ENCODE results near the gene STIMATE.

STIMATE gene

DNA sequence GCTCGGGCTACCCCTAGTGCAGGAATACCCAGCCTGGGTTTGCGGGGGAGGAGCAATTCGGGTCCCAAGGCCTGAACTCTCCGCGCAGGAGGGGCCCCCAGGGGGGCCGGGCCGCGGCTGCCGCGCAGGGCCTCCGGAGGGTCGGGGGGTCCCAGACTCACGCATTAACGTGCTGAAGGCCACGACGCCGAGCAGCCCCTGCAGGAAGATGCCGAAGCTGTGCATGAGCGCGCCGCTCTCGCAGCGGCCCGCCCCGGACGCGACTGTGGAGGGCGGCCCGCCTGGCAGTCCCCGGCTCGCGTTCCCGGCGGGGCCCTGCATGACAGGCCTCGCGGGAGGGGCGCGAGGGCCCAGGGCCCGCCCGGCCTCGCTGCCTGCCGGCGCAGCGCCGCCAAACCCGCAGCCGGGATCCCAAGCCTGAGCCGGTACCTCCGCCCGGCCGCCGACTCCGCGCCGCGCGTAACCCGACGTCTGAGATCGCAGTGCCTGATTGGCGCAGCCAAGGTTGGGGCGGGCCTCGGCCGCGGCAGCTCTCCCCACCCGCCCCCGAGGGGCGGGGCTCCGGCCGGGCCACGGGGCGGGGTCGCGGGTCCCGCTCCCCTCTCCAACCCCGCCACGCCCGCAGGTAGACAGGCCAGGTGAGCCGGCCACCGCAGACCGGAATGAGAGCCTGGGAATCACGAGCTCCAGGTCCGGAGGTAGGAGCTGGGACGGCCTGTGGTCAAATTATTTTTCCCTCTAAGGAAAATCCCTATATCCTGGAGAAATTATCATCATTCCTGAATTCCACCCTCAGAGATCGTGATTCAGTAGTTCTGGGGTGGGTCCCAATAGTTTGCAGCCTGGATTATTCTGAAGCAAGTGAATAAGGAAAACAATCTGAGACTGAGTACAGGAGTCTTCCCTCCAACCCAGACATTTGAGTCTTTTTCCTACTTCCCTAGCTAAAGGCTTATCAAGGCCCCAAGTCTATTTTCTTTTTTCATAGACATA lies at the start of gene STIMATE:
TSS of gene STIMATE (minus strand) at position 419 of the 993 bp plus-strand sequence. CDS start at position 321, 98 bp downstream.
- H3K27ac Mint-ChIP-seq = peak within 1 kb of the TSS; percentile 95
- no peaks in the 10 kb centered on the region for H3K9me3 Mint-ChIP-seq
- peaks cover 51% of the 10 kb centered on the region for H3K4me1 Mint-ChIP-seq
- H3K27me3 Mint-ChIP-seq = no peaks in the 10 kb centered on the region
- H3K36me3 Mint-ChIP-seq = peaks cover 6% of the 10 kb centered on the region
- peak within 1 kb of the TSS; percentile 98 for H3K4me3 Mint-ChIP-seq

DNA sequence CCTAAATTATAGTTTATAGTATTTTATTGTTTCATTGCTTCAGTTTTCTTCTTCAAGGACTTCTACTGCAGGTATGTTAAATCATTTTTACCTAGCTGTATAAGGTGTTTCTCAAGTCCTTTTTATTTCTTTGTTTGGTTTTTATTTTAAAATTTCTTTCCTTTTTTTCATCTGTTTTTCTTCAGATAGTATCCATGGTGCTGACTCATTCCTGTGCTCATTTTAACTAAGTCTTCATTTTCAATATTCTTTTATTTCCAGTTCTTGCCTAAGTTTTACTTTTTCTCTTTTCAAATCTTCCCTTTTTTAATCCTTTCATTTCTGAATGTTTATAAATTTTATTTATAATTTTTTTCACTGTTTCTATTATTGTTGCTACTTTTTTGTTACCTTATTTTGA lies 42.3 kb upstream of the STIMATE start:
- Mint-ChIP-seq H3K9me3 (no peaks in the 10 kb centered on the region), H3K36me3 (peaks cover 7% of the 10 kb centered on the region), H3K27ac (peak overlapping the region; percentile 59), H3K27me3 (no peaks in the 10 kb centered on the region), H3K4me3 (no peak overlapping the region), H3K4me1 (peaks cover 14% of the 10 kb centered on the region)

DNA sequence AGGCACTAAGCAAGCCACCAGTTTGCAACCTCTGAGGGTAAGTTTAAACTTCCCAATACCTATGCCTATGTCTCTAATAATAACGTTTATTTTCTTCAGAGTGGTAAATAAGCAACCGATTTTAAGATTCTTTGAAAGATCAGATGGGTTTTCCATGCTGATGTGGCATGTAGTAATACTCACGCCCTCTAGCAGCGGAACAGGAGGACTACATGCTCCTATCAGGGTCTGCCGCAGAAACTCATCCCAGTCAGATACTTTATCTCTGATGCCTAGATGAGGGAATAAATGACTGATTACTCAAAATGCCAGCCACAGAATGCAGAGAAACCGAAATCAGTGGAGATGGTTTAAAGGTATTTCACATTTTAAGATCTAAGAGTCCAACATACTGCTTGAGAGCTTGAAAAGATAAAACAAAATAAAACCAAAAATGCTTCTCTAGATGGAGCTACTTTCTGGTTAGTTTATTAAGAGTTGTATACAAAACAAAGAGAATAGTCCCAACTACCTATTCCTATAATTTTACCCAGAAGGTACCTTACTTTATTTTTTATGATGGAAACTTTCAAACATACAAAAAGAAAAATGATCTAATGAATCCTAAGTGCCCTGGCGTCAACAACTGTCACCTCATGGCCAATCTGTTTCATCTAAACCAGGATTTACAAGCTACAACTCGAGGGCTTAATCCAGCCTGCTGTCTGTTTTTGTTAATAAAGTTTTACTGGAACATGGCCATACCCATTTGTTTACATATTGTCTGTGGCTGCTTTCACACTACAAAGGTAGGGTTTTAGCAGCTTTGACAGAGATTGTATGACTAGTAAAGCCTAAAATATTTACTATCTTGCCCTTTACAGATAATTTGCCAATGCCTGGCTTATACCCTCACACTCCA lies 37.5 kb upstream of the STIMATE start:
- H3K27ac Mint-ChIP-seq = peak overlapping the region; percentile 63
- no peaks in the 10 kb centered on the region for H3K27me3 Mint-ChIP-seq

DNA sequence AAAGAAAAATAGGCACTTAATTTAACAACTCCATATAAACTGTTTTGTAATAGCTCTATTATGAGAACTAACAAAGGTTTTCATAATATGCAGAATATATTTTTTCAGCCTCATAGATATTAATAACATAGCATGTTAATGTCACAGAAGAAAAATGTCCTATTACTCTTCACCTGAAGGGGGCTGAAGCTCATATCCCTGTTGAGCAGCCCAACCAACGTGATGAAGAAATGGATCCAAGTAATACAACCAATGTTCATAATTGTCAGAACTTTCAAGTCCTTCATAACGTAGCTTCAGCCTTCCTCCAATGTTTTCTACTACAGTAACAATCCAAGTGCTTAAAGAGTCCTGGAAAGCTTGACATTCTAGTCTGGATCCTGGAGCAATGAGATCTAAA lies 34.5 kb upstream of the STIMATE start:
- Mint-ChIP-seq H3K27me3 (no peaks in the 10 kb centered on the region), H3K27ac (no peak overlapping the region), H3K36me3 (peaks cover 15% of the 10 kb centered on the region), H3K4me3 (no peak overlapping the region), H3K9me3 (no peaks in the 10 kb centered on the region), H3K4me1 (peaks cover 17% of the 10 kb centered on the region)

More for the DNA sequence above, 37.5 kb upstream of the STIMATE start:
- Mint-ChIP-seq H3K4me1 (peaks cover 17% of the 10 kb centered on the region), H3K9me3 (no peaks in the 10 kb centered on the region), H3K36me3 (peaks cover 10% of the 10 kb centered on the region), H3K4me3 (no peak overlapping the region)

DNA sequence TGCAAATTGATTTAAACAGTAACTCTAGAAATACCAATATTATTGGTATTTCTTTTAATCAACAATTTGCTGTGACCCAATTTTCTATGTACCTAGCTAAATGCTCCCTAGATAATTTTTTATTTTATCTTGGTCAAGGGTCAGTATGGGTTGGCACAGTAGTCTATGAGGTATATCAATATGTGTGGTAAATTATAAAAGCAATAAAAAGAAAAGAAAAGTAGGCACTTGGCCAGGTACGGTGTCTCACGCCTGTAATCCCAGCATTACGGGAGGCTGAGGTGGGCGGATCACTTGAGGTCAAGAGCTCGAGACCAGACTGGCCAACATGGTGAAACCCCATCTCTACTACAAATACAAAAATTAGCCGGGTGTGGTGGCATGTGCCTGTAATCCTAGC lies 34.0 kb upstream of the STIMATE start:
- no peaks in the 10 kb centered on the region for H3K27me3 Mint-ChIP-seq
- no peak overlapping the region for H3K4me3 Mint-ChIP-seq
- H3K36me3 Mint-ChIP-seq = peaks cover 15% of the 10 kb centered on the region
- no peaks in the 10 kb centered on the region for H3K9me3 Mint-ChIP-seq
- H3K4me1 Mint-ChIP-seq = peaks cover 17% of the 10 kb centered on the region
- H3K27ac Mint-ChIP-seq = no peak overlapping the region

DNA sequence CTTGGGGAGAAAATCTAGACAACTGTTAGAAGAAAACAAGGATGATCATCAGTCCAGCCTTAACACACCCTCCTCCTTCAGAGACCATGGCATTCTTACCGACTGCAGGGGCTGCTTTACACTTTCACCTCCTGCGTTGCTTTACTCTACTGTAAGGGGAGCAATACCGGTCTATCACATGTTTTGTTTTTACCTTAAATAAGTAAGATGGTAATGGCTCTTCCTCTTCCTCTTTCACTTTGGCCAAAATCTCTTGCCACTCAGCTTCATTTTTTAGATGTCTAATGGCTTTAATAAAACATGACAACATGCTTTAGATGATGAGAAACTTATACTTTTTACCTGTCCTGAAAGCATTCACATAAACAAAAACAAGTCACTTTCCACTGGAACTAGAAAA lies 33.4 kb upstream of the STIMATE start:
- no peak overlapping the region for H3K4me3 Mint-ChIP-seq
- no peaks in the 10 kb centered on the region for H3K27me3 Mint-ChIP-seq
- H3K4me1 Mint-ChIP-seq = peaks cover 12% of the 10 kb centered on the region
- no peak overlapping the region for H3K27ac Mint-ChIP-seq
- H3K36me3 Mint-ChIP-seq = peaks cover 15% of the 10 kb centered on the region
- no peaks in the 10 kb centered on the region for H3K9me3 Mint-ChIP-seq

GRCh38 chr3:52926554-52926953 lies 29.2 kb upstream of the STIMATE start:
- Mint-ChIP-seq H3K36me3 (peaks cover 12% of the 10 kb centered on the region), H3K9me3 (no peaks in the 10 kb centered on the region), H3K27me3 (no peaks in the 10 kb centered on the region), H3K27ac (no peak overlapping the region), H3K4me3 (no peak overlapping the region), H3K4me1 (peaks cover 11% of the 10 kb centered on the region)

DNA sequence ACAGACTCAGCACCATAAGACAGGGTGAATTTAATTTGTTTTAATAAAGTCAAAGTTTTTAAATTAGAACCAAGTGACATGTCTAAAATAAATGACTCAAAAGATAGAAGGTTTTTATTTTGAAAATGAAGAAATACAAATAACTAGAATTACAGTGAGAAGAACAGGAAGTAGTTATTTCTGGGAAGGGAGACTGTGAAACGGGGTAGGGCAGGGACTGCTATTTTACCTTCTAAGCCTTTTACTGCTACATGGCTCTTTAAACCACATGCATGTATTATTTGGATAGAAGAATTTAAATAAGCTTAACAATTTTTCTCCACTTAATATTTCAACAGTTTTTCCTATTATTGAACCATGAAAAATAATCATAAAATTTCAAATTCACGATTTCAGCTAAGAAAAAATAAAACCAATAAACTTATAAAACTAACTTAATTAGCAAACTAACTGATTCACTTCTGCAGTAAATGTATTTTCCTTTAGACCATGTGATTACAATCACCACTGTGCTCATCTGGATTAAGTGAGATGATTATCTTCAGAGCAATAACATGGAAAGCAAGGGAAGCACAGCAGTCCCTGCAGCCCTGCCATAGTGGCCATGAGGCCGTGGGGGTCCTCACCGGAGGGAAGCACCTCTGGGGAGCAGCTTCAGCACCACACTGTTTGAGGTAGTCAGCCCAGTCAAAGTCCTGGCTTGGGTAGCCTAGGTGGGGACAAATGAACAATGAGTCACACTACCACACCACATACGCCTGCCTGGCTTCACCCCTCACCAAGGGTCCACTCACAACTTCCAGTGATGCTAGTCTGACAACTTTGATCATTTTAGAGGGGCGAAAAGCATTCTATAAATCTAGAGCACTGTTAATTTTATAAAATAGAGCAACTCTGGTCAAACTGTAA lies 28.3 kb upstream of the STIMATE start:
- H3K36me3 Mint-ChIP-seq = peaks cover 10% of the 10 kb centered on the region
- H3K9me3 Mint-ChIP-seq = no peaks in the 10 kb centered on the region
- H3K4me3 Mint-ChIP-seq = no peak overlapping the region
- no peaks in the 10 kb centered on the region for H3K27me3 Mint-ChIP-seq
- no peak overlapping the region for H3K27ac Mint-ChIP-seq
- H3K4me1 Mint-ChIP-seq = peaks cover 11% of the 10 kb centered on the region

- Mint-ChIP-seq H3K27me3 (no peaks in the 10 kb centered on the region), H3K36me3 (peaks cover 9% of the 10 kb centered on the region), H3K4me3 (no peak overlapping the region), H3K4me1 (peaks cover 11% of the 10 kb centered on the region), H3K9me3 (no peaks in the 10 kb centered on the region), H3K27ac (no peak overlapping the region)
Observed at GRCh38 chr3:52923963-52924362, 26.6 kb upstream of the STIMATE start.

DNA sequence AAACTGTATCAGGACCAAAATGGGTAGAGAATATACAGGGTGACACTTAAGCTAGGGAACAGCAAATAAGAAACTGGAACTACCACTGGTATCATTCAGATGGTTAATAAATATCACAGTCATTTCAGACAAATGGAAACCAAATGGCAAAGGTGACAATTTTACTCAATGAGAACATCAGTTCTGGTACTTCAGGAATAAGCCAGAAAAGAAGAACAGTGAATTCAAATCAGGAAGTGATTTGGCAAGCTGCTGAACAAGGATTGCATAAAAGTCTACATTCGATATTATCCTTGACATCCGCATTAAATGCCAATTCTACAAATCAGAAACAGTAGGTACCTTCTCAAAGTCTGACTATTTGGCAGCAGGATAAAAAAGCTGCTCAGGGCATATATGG lies 23.5 kb upstream of the STIMATE start:
- Mint-ChIP-seq H3K27ac (no peak overlapping the region), H3K27me3 (no peaks in the 10 kb centered on the region), H3K36me3 (peaks cover 10% of the 10 kb centered on the region)

DNA sequence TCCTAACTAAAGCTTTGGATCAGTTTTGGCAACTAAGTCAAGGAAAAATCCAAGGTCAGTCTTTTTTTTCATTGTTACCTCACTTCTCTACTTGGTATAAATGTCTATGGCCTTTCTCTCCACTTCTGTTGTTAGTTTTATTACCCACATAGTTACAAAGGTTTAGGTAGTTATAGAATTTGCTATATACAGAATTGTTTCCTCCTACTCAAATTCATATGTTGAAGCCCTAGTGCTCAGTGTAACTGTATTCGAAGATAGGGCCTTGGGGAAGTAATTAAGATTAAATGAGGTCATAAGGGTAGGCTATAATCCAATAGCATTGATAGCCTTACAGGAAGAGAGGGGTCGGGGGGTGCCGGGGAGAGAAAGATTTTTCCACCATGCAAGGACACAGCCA lies 19.7 kb upstream of the STIMATE start:
- H3K9me3 Mint-ChIP-seq = no peaks in the 10 kb centered on the region
- no peak overlapping the region for H3K27ac Mint-ChIP-seq
- H3K36me3 Mint-ChIP-seq = peaks cover 8% of the 10 kb centered on the region
- peaks cover 2% of the 10 kb centered on the region for H3K4me1 Mint-ChIP-seq
- no peaks in the 10 kb centered on the region for H3K27me3 Mint-ChIP-seq
- H3K4me3 Mint-ChIP-seq = no peak overlapping the region

More for the DNA sequence above, 23.5 kb upstream of the STIMATE start:
- Mint-ChIP-seq H3K9me3 (no peaks in the 10 kb centered on the region), H3K4me3 (no peak overlapping the region), H3K4me1 (peaks cover 11% of the 10 kb centered on the region)

GRCh38 chr3:52915294-52915693 lies 17.9 kb upstream of the STIMATE start:
- Mint-ChIP-seq H3K27me3 (no peaks in the 10 kb centered on the region), H3K4me1 (no peaks in the 10 kb centered on the region)

GRCh38 chr3:52912885-52913731 lies 15.8 kb upstream of the STIMATE start:
- no peaks in the 10 kb centered on the region for H3K9me3 Mint-ChIP-seq
- H3K27ac Mint-ChIP-seq = no peak overlapping the region
- H3K36me3 Mint-ChIP-seq = peaks cover 8% of the 10 kb centered on the region
- H3K27me3 Mint-ChIP-seq = no peaks in the 10 kb centered on the region
- H3K4me3 Mint-ChIP-seq = no peak overlapping the region
- H3K4me1 Mint-ChIP-seq = no peaks in the 10 kb centered on the region

More at GRCh38 chr3:52915294-52915693, 17.9 kb upstream of the STIMATE start:
- Mint-ChIP-seq H3K36me3 (peaks cover 8% of the 10 kb centered on the region), H3K4me3 (no peak overlapping the region), H3K9me3 (no peaks in the 10 kb centered on the region), H3K27ac (no peak overlapping the region)

GRCh38 chr3:52910823-52911222 lies 13.5 kb upstream of the STIMATE start:
- peaks cover 11% of the 10 kb centered on the region for H3K36me3 Mint-ChIP-seq
- H3K27me3 Mint-ChIP-seq = no peaks in the 10 kb centered on the region
- no peak overlapping the region for H3K27ac Mint-ChIP-seq
- H3K4me3 Mint-ChIP-seq = no peak overlapping the region
- H3K9me3 Mint-ChIP-seq = no peaks in the 10 kb centered on the region
- H3K4me1 Mint-ChIP-seq = no peaks in the 10 kb centered on the region

All from activated naive CD4-positive, alpha-beta T cell treated with anti-CD3 and anti-CD28 coated beads, Interleukin-2, amount 50 U/mL, for 24 hours (primary cell).